HG03378 (cell line): ENCODE data around the gene AGGF1.
A peak's percentile ranks its signal among the peaks of the same experiment; 100 is the strongest.
"Not testable (repeated sequence)": the region's sequence is repeated elsewhere in the genome, so short reads cannot be mapped to it uniquely, and the experiment has no call there.

Experiments used
- ATAC-seq: cut with Tn5 transposase; IDR thresholded peaks from one replicate; pipeline ENCODE4 v1.9.1; 2021; ENCODE audit warnings: mild to moderate bottlenecking, moderate library complexity; ENCODE audit not compliant: unreplicated experiment

AGGF1 gene

DNA sequence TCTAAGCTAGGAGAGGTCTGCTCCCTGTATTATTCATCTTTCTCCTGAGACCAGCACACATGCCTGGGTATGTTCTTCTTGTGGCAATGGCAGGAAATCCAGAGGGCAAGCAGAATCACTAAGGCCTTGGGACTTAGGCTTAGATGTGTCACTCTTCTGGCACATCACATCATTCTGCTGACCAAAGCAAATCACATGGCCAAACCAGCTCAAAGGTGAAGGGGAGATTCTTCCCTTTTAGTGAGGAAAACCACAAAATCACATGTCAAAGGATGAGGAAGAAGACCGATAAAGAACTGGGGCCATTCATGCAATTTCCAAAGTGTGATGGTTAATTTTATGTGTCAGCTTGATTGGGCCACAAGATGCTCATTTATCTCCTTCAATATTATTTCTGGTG is 5.7 kb upstream of the AGGF1 start:
- no peak for ATAC-seq

DNA sequence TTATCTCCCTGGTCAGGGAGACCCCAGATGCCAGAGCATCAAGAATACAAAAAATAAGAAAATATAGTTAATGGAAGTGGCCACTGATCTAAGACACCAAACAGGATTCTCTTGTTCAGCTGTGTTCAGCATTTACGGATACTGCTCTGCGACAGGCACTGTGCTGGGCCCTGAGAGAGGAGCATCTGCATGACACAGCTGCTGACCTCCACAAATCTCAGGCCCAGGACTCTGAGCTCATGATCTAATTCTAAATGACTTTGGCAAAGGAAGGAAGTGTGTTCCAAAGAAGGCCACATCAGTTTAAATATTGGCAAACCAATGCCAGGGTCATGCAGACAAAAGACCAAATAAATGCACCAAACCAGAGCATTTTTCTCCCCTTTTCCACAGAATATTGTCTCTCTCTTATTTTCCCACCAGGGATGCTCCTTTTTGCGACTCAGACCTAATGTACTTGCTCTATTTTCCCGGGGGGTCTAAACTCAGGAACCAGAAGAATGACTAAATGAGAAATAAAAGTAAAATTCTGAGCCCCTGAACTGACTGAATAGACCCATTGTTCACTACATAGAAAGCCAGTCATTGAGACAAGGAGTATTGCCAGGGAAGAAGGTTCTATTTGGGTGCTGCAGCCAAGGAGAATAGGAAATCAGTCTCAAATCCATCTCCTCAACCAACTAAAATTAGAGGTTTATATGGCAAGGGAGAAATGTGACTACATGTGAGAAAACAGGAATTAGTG is 1.4 kb upstream of the AGGF1 start:
- no peak for ATAC-seq

DNA sequence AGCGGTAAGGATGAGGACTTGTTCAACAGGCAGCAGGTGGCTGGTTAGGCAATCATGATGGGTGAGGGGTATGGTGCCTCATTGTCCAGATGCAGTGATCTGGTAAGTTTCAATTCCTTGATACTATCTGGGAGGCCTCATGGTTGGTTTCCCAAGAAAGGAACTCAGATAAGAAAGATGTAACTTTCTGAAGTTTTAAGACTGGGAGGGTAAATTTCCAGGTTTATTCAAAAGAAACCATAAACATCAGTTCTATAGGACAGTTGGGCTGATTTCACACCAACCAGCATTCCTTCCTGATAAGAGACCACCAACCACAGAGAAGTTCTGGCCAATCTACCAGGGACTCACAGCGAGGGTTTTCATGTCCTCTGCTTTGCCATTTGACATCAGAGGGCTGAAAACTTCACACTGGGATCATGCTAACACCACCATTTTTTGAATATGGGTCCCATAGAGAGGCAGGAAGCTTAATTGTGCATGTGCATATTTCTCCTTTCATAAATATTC is 773 bp upstream of the AGGF1 start:
- no peak for ATAC-seq

GRCh38 chr5:77031891-77032290 is 1.7 kb downstream of the AGGF1 start:
- ATAC-seq, result no peak

- no peak for ATAC-seq
Observed at GRCh38 chr5:77032635-77033034, 2.4 kb downstream of the AGGF1 start.

DNA sequence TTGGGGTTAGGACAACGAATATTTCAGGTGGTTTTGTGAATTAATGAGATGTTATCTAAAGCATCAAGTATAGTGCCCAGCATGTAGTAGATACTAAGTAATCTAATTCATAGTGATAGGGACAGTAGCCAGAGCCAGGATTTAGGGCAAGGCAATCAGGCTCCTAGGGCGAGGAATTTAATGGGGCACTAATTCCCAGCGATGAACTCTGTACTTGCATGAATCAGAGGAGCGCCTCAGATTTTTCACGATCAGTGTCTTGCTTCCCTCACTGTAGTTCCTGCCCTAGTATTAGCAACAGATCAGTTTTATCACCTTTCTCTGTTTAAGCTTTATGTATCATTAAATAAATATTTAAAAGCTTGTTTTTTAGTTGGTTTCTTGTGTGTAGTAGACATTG is 3.1 kb downstream of the AGGF1 start:
- no peak for ATAC-seq

DNA sequence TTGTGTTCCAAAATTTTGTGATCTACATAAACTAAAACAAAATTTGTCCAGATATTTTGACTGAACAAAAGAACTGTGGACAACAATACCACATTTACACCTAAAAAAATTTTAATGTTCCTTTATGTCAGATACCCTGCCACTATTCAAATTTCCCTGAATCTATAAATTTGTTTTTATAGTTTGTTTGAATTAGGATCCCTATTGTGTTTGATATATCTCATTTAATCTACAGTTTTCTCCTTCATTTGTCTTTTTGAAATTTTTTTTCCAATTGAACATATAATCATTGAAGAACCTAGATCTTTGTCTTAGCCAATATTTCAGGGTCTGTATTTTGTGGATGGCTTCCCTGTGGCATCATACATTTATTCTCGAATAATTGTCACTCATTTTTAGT is 5.7 kb downstream of the AGGF1 start:
- ATAC-seq, result no peak

DNA sequence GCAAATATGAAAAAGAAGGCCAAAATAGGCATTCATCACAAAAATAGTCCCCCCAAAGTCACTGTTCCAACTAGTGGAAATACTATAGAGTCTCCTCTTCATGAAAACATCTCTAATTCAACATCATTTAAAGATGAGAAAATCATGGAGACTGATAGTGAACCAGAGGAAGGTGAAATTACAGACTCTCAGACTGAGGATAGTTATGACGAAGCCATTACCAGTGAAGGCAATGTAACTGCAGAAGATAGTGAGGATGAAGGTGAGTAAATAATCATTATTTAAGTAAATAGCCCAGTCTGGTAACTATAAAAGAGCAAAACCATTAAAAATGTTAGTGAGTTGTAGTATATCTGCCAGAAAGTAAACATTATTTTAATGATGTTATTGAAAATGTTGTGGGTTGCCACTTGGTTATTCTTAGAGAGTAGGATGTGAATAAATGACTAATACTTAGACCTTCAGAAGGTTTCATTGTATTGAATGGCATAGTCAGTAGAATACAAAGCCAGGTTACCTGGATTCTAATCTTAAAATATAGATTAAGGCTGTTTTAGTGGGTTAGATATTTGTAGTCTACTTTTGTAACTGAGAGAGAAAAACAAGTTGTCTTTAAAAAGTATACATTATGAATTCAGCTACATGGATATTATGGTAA is 16.3 kb downstream of the AGGF1 start:
- ATAC-seq, result no peak

DNA sequence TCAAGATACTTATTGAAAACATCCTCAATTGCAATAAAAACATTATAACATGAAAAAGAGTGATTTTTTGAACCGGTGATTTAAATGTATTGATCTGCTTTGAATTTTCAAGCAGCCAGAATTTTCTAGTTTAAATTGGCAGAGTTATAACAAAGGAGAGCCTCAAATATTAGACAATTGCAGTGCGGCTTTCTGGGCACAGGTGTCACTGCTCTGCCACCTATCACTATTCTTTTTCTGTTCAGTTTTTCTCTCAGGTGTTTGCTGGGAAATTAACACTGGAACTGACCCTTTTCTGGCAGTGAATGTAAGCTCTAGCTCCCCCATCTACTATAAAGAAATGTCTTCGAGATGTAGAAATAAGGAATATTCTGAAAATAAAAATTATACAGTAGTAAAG is 33.8 kb downstream of the AGGF1 start:
- no peak for ATAC-seq

GRCh38 chr5:77065256-77065655 is 35.1 kb downstream of the AGGF1 start:
- no peak for ATAC-seq

- no peak for ATAC-seq
Observed at GRCh38 chr5:77066184-77066583, 36.0 kb downstream of the AGGF1 start.

DNA sequence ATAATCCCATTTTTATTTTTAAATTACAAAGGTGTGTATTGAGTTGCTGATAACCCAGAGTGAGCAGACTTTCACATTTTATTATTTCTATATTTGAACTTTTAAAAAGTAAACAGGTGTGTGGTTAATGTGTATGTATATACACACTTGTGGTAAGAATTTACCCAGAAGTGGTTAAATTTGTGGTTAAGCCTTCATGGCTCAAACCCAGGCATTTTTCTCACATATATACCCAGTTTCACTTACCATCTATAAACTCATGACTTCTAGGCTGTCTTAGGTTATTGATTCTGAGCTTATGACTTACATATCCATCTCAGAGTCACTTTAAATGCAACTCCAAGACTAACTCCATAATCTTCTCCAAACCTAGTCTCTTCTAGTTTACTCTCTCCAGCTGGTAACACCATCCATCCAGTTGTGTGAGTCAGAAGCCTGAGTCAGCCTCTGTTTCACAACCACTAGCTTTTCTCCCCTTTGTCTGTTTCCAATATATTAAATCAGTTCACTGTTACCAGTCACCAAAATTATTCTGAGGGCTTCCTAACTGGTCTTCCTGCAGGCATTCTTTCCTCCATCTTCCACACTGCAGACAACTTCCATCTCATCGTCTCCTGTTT is 36.7 kb downstream of the AGGF1 start:
- ATAC-seq, result peak; percentile 77

GRCh38 chr5:77073667-77074066 is 43.5 kb downstream of the AGGF1 start:
- ATAC-seq, result no peak

DNA sequence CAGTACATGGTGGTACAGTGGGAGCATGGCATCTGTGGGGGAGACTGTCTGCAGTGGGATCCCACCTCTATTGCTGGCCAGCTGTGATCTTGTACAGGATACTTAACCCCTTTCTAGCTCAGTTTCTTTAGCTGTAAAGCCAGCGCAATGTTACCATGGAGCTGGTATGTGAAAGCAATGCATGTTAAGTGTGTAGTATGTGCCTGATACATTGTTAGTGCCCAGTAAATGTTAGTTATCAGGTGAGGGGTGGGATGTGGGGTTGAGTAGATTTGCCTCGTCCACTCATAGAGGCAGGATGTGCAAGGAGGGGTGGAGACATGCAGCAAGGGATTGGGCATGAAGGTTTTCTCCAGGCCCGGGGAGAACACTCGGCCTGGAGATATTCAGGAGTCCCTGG is 44.5 kb downstream of the AGGF1 start:
- ATAC-seq, result no peak

DNA sequence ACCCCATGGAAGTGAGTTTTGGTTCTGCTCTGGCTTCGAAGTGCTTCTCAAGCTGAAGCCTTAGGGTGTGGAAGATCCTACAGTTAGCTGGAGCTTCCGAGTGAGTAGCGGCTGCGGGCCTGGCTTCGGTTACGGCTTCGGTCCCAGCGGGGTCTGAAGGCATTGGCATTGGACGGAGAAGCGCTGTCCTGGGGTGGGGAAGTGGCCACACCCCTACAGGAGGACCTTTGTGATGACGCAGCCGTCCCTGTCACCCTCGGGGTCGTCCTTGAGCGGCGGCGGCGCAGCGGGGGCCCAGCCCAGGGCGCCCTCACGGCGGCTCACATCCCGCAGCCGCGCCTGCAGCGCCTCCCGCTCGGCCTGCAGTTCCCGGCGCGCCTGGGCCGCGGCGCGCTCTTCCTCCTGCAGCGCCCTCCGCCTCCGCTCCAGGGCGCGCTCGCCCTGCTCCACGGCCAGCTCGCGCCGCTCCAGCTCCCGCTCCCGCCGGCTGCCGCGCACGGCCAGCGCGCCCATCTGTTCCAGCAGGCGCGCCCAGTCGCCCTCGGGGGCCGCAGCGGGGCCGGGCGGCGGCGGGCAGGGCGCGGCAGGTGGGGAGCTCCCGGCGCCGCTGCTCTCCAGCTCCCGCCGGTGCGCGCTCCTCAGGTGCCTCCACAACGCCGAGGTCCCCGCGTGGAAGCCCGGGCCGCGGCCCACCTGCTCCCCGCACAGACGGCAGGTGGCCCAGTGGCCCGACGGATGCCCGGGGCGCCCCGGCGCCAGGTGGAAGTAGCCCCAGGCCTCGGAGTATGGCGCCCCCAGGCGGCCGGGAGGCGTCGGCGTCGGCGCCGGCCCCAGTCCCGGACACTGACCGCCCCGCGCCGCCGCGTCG is 47.0 kb downstream of the AGGF1 start:
- ATAC-seq, result no peak

- no peak for ATAC-seq
Observed at GRCh38 chr5:77077829-77078176, 47.6 kb downstream of the AGGF1 start.

DNA sequence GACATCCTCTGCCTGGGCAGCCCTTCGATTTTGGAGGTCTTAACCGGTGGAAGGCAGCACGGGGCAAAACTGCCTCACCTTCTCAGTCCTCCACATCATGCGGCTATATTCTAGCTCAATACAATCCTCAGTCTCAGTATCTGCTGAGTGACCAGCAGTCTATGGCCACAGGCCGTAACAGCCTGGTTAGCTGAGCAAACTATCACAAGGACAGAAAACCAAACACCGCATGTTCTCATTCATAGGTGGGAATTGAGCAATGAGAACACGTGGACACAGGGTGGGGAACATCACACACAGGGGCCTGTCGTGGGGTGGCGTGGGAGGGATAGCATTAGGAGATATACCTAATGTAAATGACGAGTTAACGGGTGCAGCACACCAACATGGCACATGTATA is 50.3 kb downstream of the AGGF1 start:
- ATAC-seq, result not testable (repeated sequence)

GRCh38 chr5:77080905-77081304 is 50.7 kb downstream of the AGGF1 start:
- ATAC-seq, result no peak

- no peak for ATAC-seq
Observed at GRCh38 chr5:77082280-77082679, 52.1 kb downstream of the AGGF1 start.

DNA sequence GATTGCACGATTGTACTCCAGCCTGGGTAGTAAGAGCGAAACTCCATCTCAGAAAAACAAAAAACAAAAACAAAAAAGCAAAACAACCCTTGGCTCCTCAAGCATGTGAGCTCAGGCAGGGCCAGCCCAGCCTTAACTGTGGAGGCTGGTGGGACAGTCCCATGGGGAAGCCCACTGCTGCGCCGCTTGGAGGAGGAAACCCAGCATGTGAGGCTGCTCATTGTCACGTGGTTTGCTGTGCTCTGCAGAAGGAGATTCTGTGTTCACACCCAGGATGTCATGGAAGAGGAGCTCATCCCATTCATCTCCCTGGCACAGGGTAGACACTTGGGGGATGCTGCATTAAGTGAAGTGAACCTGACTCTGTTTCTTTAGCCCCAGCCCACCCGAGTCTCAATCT is 52.9 kb downstream of the AGGF1 start:
- no peak for ATAC-seq

- ATAC-seq, result no peak
Observed at GRCh38 chr5:77086368-77086688, 56.1 kb downstream of the AGGF1 start.
